Mesendoderm (in vitro differentiated cells): Measurements from ENCODE around the gene RSF1.
"Not testable (repeated sequence)": the region's sequence is repeated elsewhere in the genome, so short reads cannot be mapped to it uniquely, and the experiment has no call there.

ENCODE experiments used
- DNase-seq: peaks from one replicate; pipeline ENCODE4 v3.0.0; 2013
- H2AK5ac ChIP-seq: 2 replicates; pipeline ENCODE4 v1.6.1; 2013; ENCODE audit warnings: low read length, inconsistent platforms
- H2BK120ac ChIP-seq: 2 replicates; pipeline ENCODE4 v1.6.1; 2013; ENCODE audit warnings: low read depth, mild to moderate bottlenecking, low read length, moderate library complexity, mixed read lengths
- H2BK15ac ChIP-seq: replicated peaks from 2 replicates; pipeline ENCODE4 v1.6.1; 2013; ENCODE audit warnings: low read depth, mild to moderate bottlenecking, moderate library complexity
- H2BK5ac ChIP-seq: 2 replicates; pipeline ENCODE4 v1.6.1; 2013; ENCODE audit warnings: low read length, inconsistent platforms
- H3K18ac ChIP-seq: 2 replicates; pipeline ENCODE4 v1.6.1; 2013; ENCODE audit warnings: mild to moderate bottlenecking, low read length, mixed read lengths
- H3K23ac ChIP-seq: one replicate; pipeline ENCODE4 v1.6.1; 2013; ENCODE audit warnings: low read length
- H3K27ac ChIP-seq: 2 replicates; pipeline ENCODE4 v1.5.1; 2013; ENCODE audit warnings: low read depth, mild to moderate bottlenecking, inconsistent platforms, low read length, moderate library complexity
- H3K27me3 ChIP-seq: 2 replicates; pipeline ENCODE4 v1.6.1; 2013; ENCODE audit warnings: low read length, control low read depth, mild to moderate bottlenecking, inconsistent platforms; ENCODE audit not compliant: insufficient read depth, poor library complexity
- H3K36me3 ChIP-seq: 2 replicates; pipeline ENCODE4 v1.6.1; 2013; ENCODE audit warnings: low read length, inconsistent platforms; ENCODE audit not compliant: control insufficient read depth, insufficient read depth
- H3K4ac ChIP-seq: one replicate; pipeline ENCODE4 v1.6.1; 2013; ENCODE audit warnings: low read depth, mild to moderate bottlenecking, low read length, moderate library complexity
- H3K4me1 ChIP-seq: 2 replicates; pipeline ENCODE4 v1.6.1; 2013; ENCODE audit warnings: low read depth, low read length, inconsistent platforms; ENCODE audit not compliant: control insufficient read depth
- H3K4me2 ChIP-seq: 2 replicates; pipeline ENCODE4 v1.6.1; 2013; ENCODE audit warnings: low read length
- H3K4me3 ChIP-seq: 2 replicates; pipeline ENCODE4 v1.5.1; 2013; ENCODE audit warnings: mild to moderate bottlenecking, low read length
- H3K56ac ChIP-seq: one replicate; pipeline ENCODE4 v1.6.1; 2013; ENCODE audit warnings: low read length
- H3K79me1 ChIP-seq: 2 replicates; pipeline ENCODE4 v1.6.1; 2013; ENCODE audit warnings: low read length, inconsistent platforms
- H3K79me2 ChIP-seq: 2 replicates; pipeline ENCODE4 v1.6.1; 2013; ENCODE audit warnings: mild to moderate bottlenecking, low read length; ENCODE audit not compliant: control insufficient read depth, insufficient read depth
- H3K9ac ChIP-seq: 2 replicates; pipeline ENCODE4 v1.6.1; 2013; ENCODE audit warnings: low read length, inconsistent platforms
- H4K5ac ChIP-seq: one replicate; pipeline ENCODE4 v1.6.1; 2013; ENCODE audit warnings: low read length
- H4K8ac ChIP-seq: one replicate; pipeline ENCODE4 v1.6.1; 2013; ENCODE audit warnings: low read depth, mild to moderate bottlenecking, control low read depth, low read length, moderate library complexity
- WGBS: extraction: QIAGEN DNeasy Blood & Tissue Kit; methylation state at CpG from one replicate; pipeline ENCODE4 v1.1.7; 2013; ENCODE audit warnings: low lambda C conversion rate, missing lambda C conversion rate; ENCODE audit not compliant: insufficient coverage; ENCODE audit errors: extremely low coverage; 5-methylcytosine and 5-hydroxymethylcytosine counted together

The RSF1 gene

GRCh38 chr11:77828926-77829325 lies 8.4 kb upstream of the RSF1 start:
- no peaks in the 10 kb centered on the region for H3K27me3 ChIP-seq
- no peak overlapping the region for H2BK5ac ChIP-seq
- no peaks in the 10 kb centered on the region for H3K79me1 ChIP-seq
- H3K27ac ChIP-seq = no peak overlapping the region
- H3K23ac ChIP-seq = no peak overlapping the region
- H3K9ac ChIP-seq = no peak overlapping the region
- no peak overlapping the region for H2BK15ac ChIP-seq
- H3K4me1 ChIP-seq = no peaks in the 10 kb centered on the region
- H4K5ac ChIP-seq = no peak overlapping the region
- no peak for DNase-seq
- H2BK120ac ChIP-seq = no peak overlapping the region
- no peak overlapping the region for H3K4me3 ChIP-seq
- WGBS = no CpG with 5 or more reads among the region's 2 CpGs
- H3K79me2 ChIP-seq = no peaks in the 10 kb centered on the region
- no peak overlapping the region for H3K4ac ChIP-seq
- no peak overlapping the region for H3K18ac ChIP-seq
- H3K36me3 ChIP-seq = no peaks in the 10 kb centered on the region
- H3K56ac ChIP-seq = no peak overlapping the region
- H2AK5ac ChIP-seq = no peak overlapping the region
- no peak overlapping the region for H4K8ac ChIP-seq
- no peak overlapping the region for H3K4me2 ChIP-seq

GRCh38 chr11:77823775-77824174 lies 3.3 kb upstream of the RSF1 start:
- no peak for DNase-seq
- Histone ChIP-seq H3K79me1 (no peaks in the 10 kb centered on the region), H3K27ac (no peak overlapping the region), H3K23ac (no peak overlapping the region), H3K4me3 (no peak overlapping the region), H3K36me3 (no peaks in the 10 kb centered on the region), H2BK120ac (no peak overlapping the region), H2BK15ac (no peak overlapping the region), H3K79me2 (peaks cover 7% of the 10 kb centered on the region), H3K18ac (no peak overlapping the region), H4K8ac (no peak overlapping the region), H2AK5ac (no peak overlapping the region), H4K5ac (no peak overlapping the region), H3K27me3 (no peaks in the 10 kb centered on the region), H3K9ac (no peak overlapping the region), H3K4ac (no peak overlapping the region), H3K4me1 (no peaks in the 10 kb centered on the region), H2BK5ac (no peak overlapping the region), H3K56ac (no peak overlapping the region), H3K4me2 (no peak overlapping the region)
- WGBS = no CpG with 5 or more reads among the region's 1 CpG

GRCh38 chr11:77822126-77822525 lies 1.6 kb upstream of the RSF1 start:
- H3K18ac ChIP-seq, DNase-seq, H3K27ac ChIP-seq, H4K8ac ChIP-seq, H3K4me1 ChIP-seq, H2BK5ac ChIP-seq, H2AK5ac ChIP-seq, H3K4me3 ChIP-seq, H3K79me1 ChIP-seq, H3K9ac ChIP-seq, H3K4me2 ChIP-seq, H3K36me3 ChIP-seq, H2BK120ac ChIP-seq, H3K4ac ChIP-seq, H2BK15ac ChIP-seq, H4K5ac ChIP-seq, H3K27me3 ChIP-seq, H3K23ac ChIP-seq, H3K56ac ChIP-seq: not testable (repeated sequence)
- H3K79me2 ChIP-seq = peaks cover 21% of the 10 kb centered on the region
- WGBS = no CpG with 5 or more reads among the region's 13 CpGs

- Histone ChIP-seq H3K4me1 (no peaks in the 10 kb centered on the region), H3K27ac (no peak overlapping the region), H3K4ac (no peak overlapping the region), H4K5ac (no peak overlapping the region), H2BK5ac (no peak overlapping the region), H3K36me3 (no peaks in the 10 kb centered on the region), H4K8ac (no peak overlapping the region), H3K79me1 (peaks cover 1% of the 10 kb centered on the region), H2BK120ac (no peak overlapping the region), H2BK15ac (no peak overlapping the region), H3K9ac (peak overlapping the region; percentile 89), H3K27me3 (no peaks in the 10 kb centered on the region), H2AK5ac (no peak overlapping the region), H3K4me2 (peak overlapping the region; percentile 53), H3K23ac (no peak overlapping the region), H3K79me2 (peaks cover 28% of the 10 kb centered on the region), H3K4me3 (peak overlapping the region; percentile 66), H3K18ac (no peak overlapping the region), H3K56ac (peak overlapping the region; percentile 90)
- WGBS = no CpG with 5 or more reads among the region's 16 CpGs
- DNase-seq = no peak
Observed at GRCh38 chr11:77821349-77821851, 878 bp upstream of the RSF1 start.

GRCh38 chr11:77819921-77820564 lies 479 bp downstream of the RSF1 start:
- peak overlapping the region; percentile 99 for H3K27ac ChIP-seq
- H3K4me3 ChIP-seq = peak overlapping the region; percentile 94
- H3K56ac ChIP-seq = peak overlapping the region; percentile 97
- H3K23ac ChIP-seq = peak overlapping the region; percentile 99
- no peak overlapping the region for H2AK5ac ChIP-seq
- peak overlapping the region; percentile 67 for H3K4me2 ChIP-seq
- H3K9ac ChIP-seq = peak overlapping the region; percentile 94
- H3K27me3 ChIP-seq = no peaks in the 10 kb centered on the region
- peak; percentile 92 for DNase-seq
- no peak overlapping the region for H2BK15ac ChIP-seq
- peaks cover 33% of the 10 kb centered on the region for H3K79me2 ChIP-seq
- peaks cover 1% of the 10 kb centered on the region for H3K79me1 ChIP-seq
- H4K8ac ChIP-seq = peak overlapping the region; percentile 82
- H3K36me3 ChIP-seq = no peaks in the 10 kb centered on the region
- H3K4me1 ChIP-seq = no peaks in the 10 kb centered on the region
- H3K18ac ChIP-seq = peak overlapping the region; percentile 95
- no peak overlapping the region for H4K5ac ChIP-seq
- peak overlapping the region; percentile 75 for H2BK120ac ChIP-seq
- peak overlapping the region; percentile 90 for H3K4ac ChIP-seq
- no CpG with 5 or more reads among the region's 55 CpGs for WGBS
- peak overlapping the region; percentile 82 for H2BK5ac ChIP-seq
